Vagina (tissue), 2 donors: ENCODE results near the gene IWS1.

Source experiments
- POLR2A ChIP-seq, 2 donors: fragments of 450-650 bp; IDR thresholded peaks; one replicate each; pipeline ENCODE4 v1.6.1; 2017; ENCODE audit warnings: antibody characterized with exemption in 2 of 2, mild to moderate bottlenecking in 2 of 2, moderate library complexity in 2 of 2
- POLR2AphosphoS5 ChIP-seq, 2 donors: sonication (generic); formaldehyde crosslinking; IDR thresholded peaks; one replicate each; pipeline ENCODE4 v1.9.0; 2017; ENCODE audit warnings: antibody characterized with exemption in 2 of 2, mild to moderate bottlenecking in 2 of 2, low read depth in 1 of 2; ENCODE audit not compliant: insufficient read depth in 1 of 2

- TF ChIP-seq POLR2AphosphoS5 (IDR thresholded peaks at IDR 0.05; ENCODE audit: insufficient read depth in 1 of 2, low read depth in 1 of 2) (no peak), POLR2A (IDR thresholded peaks at IDR 0.05) (no peak)
These were observed 39.8 kb upstream of the IWS1 start for GRCh38 chr2:127566139-127566417.
